GM12875 (cell line): ENCODE results near the gene STXBP1.

ENCODE experiments used
- H3K4me3 ChIP-seq: one replicate; pipeline ENCODE4 v1.5.1; 2011; ENCODE audit warnings: low read depth, low read length, control low read depth
- TF ChIP-seq, protein P1 (sequence below): IDR thresholded peaks from 2 replicates; pipeline ENCODE4 v1.5.1; 2011; ENCODE audit warnings: low read depth, mild to moderate bottlenecking, control low read depth, inconsistent platforms, low read length, moderate library complexity, borderline replicate concordance; ENCODE audit not compliant: insufficient read depth

STXBP1 gene

GRCh38 chr9:127686461-127687393, 74.7 kb downstream of the STXBP1 start:
- TF ChIP-seq, protein P1, sequence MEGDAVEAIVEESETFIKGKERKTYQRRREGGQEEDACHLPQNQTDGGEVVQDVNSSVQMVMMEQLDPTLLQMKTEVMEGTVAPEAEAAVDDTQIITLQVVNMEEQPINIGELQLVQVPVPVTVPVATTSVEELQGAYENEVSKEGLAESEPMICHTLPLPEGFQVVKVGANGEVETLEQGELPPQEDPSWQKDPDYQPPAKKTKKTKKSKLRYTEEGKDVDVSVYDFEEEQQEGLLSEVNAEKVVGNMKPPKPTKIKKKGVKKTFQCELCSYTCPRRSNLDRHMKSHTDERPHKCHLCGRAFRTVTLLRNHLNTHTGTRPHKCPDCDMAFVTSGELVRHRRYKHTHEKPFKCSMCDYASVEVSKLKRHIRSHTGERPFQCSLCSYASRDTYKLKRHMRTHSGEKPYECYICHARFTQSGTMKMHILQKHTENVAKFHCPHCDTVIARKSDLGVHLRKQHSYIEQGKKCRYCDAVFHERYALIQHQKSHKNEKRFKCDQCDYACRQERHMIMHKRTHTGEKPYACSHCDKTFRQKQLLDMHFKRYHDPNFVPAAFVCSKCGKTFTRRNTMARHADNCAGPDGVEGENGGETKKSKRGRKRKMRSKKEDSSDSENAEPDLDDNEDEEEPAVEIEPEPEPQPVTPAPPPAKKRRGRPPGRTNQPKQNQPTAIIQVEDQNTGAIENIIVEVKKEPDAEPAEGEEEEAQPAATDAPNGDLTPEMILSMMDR = no peak
- no peak overlapping the region for H3K4me3 ChIP-seq

GRCh38 chr9:127689329-127690000, 77.4 kb downstream of the STXBP1 start:
- TF ChIP-seq, protein P1 = no peak
- no peak overlapping the region for H3K4me3 ChIP-seq

DNA sequence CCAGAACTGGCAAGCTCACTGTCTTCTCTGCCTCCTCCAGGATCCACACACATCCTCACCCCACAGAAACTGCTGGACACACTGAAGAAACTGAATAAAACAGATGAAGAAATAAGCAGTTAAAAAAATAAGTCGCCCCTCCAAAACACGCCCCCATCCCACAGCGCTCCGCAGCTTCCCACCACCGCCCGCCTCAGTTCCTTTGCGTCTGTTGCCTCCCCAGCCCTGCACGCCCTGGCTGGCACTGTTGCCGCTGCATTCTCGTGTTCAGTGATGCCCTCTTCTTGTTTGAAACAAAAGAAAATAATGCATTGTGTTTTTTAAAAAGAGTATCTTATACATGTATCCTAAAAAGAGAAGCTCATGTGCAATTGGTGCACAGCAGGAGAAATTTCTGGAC, 78.7 kb downstream of the STXBP1 start:
- TF ChIP-seq, protein P1 = no peak

DNA sequence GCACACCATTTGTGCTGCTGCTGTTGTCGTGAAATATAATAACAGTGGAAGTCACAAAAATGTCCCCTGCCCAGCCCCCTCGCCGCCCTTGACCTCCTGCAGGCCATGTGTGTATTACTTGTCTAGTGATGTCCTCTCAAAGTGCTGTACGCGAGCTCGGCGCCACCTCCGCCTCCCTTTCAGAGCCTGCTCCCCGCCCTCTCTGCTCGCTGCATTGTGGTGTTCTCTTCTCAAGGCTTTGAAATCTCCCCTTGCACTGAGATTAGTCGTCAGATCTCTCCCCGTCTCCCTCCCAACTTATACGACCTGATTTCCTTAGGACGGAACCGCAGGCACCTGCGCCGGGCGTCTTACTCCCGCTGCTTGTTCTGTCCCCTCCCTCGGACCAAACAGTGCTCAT, 80.0 kb downstream of the STXBP1 start:
- TF ChIP-seq, protein P1 = no peak
- H3K4me3 ChIP-seq = no peak overlapping the region

More for the DNA sequence above, 78.7 kb downstream of the STXBP1 start:
- H3K4me3 ChIP-seq = no peak overlapping the region

DNA sequence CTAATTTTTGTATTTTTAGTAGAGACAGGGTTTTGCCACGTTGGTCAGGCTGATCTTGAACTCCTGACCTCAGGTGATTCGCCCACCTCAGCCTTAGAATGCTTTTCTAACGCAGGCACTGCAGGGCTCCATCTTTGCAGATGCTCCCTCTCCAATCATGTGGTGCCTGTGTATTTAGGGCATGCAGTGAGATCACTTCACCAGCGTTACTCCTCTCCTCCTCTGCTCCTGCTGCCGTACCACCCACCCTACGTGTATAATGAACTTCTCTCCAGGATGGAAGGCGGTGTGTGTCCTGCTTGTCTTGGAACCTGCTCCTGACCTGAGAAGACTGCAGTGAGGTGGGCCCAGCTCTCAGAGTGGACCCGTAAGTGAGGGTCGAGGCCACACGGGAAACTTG, 81.1 kb downstream of the STXBP1 start:
- TF ChIP-seq, protein P1 = no peak
- no peak overlapping the region for H3K4me3 ChIP-seq

- no peak overlapping the region for H3K4me3 ChIP-seq
- TF ChIP-seq, protein P1 = no peak
Measured at GRCh38 chr9:127693697-127694096, 81.6 kb downstream of the STXBP1 start.
